Stimulated activated CD8-positive, alpha-beta memory T cell treated with anti-CD3 and anti-CD28 coated beads, Interleukin-12 subunit alpha, Interleukin-12 subunit beta, amount 100 ng/mL, for 1 hour (primary cell): ENCODE data around the gene ARSK.

Experiments
- DNase-seq: peaks from one replicate; pipeline ENCODE4 v3.0.0-alpha.2; 2020; ENCODE audit warnings: low read depth

Gene ARSK

GRCh38 chr5:95647886-95648860 is 93.3 kb downstream of the ARSK start:
- DNase-seq: no peak

GRCh38 chr5:95649274-95649673 is 94.4 kb downstream of the ARSK start:
- DNase-seq: no peak

GRCh38 chr5:95649842-95650620 is 95.1 kb downstream of the ARSK start:
- DNase-seq: no peak

- DNase-seq: no peak
These were observed 97.9 kb downstream of the ARSK start for GRCh38 chr5:95652849-95653248.

GRCh38 chr5:95654196-95654595 is 99.3 kb downstream of the ARSK start:
- no peak for DNase-seq
